PC-9 (cell line): Measurements from ENCODE around the gene ARPC3. TPM values are rescaled to one million over a fixed set of nuclear protein-coding genes. Genes with fewer than 3 reads are reported as not detected.
"Not testable (repeated sequence)": the region's sequence is repeated elsewhere in the genome, so short reads cannot be mapped to it uniquely, and the experiment has no call there.

Source experiments
- BruUV-seq: library from RNA; stranded (reverse); fragments of 400-500 nt; replicated peaks from 2 replicates; lab custom pipeline; 2021; lab: Mats Ljungman, UMichigan
- CTCF ChIA-PET: fragments of 300-600 bp; sonication (Branson Sonifier 250); formaldehyde crosslinking; loops from one replicate; lab custom pipeline; 2022; ENCODE audit warnings: antibody characterized with exemption; lab: Charles Lee
- POLR2A ChIA-PET: fragments of 300-600 bp; sonication (Branson Sonifier 250); formaldehyde crosslinking; loops from one replicate; lab custom pipeline; 2022; ENCODE audit warnings: antibody characterized with exemption; ENCODE audit not compliant: unreplicated experiment; lab: Charles Lee
- DNase-seq, 2 experiments: peaks; one replicate each; pipeline versions ENCODE4 v3.0.0 to v3.0.0-alpha.2; 2015 to 2022; ENCODE audit warnings: mixed read lengths in 1 of 2
- H2AFZ ChIP-seq: fragments of 200-600 bp; sonication (generic); 2 replicates; pipeline ENCODE4 v1.8.1; 2017; ENCODE audit warnings: antibody characterized with exemption
- H3F3A ChIP-seq: fragments of 200-600 bp; sonication (generic); 2 replicates; pipeline ENCODE4 v1.8.1; 2017; ENCODE audit warnings: antibody characterized with exemption, mild to moderate bottlenecking, low read depth; ENCODE audit not compliant: insufficient read depth
- H3K27ac ChIP-seq: fragments of 200-600 bp; sonication (generic); 2 replicates; pipeline ENCODE4 v1.6.1; 2016; ENCODE audit warnings: mixed run types
- H3K27me3 ChIP-seq: fragments of 200-600 bp; sonication (generic); 2 replicates; pipeline ENCODE4 v1.6.1; 2016; ENCODE audit warnings: low read depth, mixed run types; ENCODE audit not compliant: insufficient read depth
- H3K36me3 ChIP-seq: fragments of 200-600 bp; sonication (generic); 2 replicates; pipeline ENCODE4 v1.6.1; 2016; ENCODE audit warnings: low read depth, mixed run types
- H3K4me1 ChIP-seq: fragments of 200-600 bp; sonication (generic); replicated peaks from 2 replicates; pipeline ENCODE4 v1.6.1; 2016; ENCODE audit warnings: mixed run types; ENCODE audit not compliant: insufficient read depth
- H3K4me2 ChIP-seq: fragments of 200-600 bp; sonication (generic); 2 replicates; pipeline ENCODE4 v1.6.1; 2017; ENCODE audit warnings: mixed run types
- H3K4me3 ChIP-seq: fragments of 200-600 bp; sonication (generic); 2 replicates; pipeline ENCODE4 v1.6.1; 2016; ENCODE audit warnings: mixed run types
- H3K79me2 ChIP-seq: fragments of 200-600 bp; sonication (generic); 2 replicates; pipeline ENCODE4 v1.6.1; 2017; ENCODE audit warnings: low read depth, mixed run types
- H3K9me2 ChIP-seq: fragments of 200-600 bp; sonication (generic); 2 replicates; pipeline ENCODE4 v1.8.1; 2017; ENCODE audit warnings: mild to moderate bottlenecking; ENCODE audit not compliant: insufficient read depth
- H3K9me3 ChIP-seq: fragments of 200-600 bp; sonication (generic); 2 replicates; pipeline ENCODE4 v1.8.1; 2016; ENCODE audit warnings: low read depth; ENCODE audit not compliant: insufficient read depth
- H4K20me1 ChIP-seq: fragments of 200-600 bp; sonication (generic); 2 replicates; pipeline ENCODE4 v1.8.1; 2017; ENCODE audit not compliant: insufficient read depth
- EZH2 ChIP-seq: fragments of 200-600 bp; sonication (generic); IDR thresholded peaks from 2 replicates; pipeline ENCODE4 v1.8.0; 2017; ENCODE audit warnings: antibody characterized with exemption, low read depth
- intact Hi-C: fragments of 100-400 bp; cut with micrococcal nuclease; formaldehyde crosslinking; loops from one replicate; pipeline ENCODE4 v1.10.0; 2022; ENCODE audit not compliant: unreplicated experiment
- total RNA-seq: library from RNA; stranded (reverse); gene quantifications from 2 replicates; pipeline ENCODE4 v1.2.3, GENCODE V29; 2021
- TF ChIP-seq, protein P1 (sequence below): fragments of 200-600 bp; sonication (generic); conservative IDR thresholded peaks from 2 replicates; pipeline ENCODE4 v1.6.1; 2017; ENCODE audit warnings: mixed run types, antibody characterized with exemption, mild to moderate bottlenecking, moderate library complexity

ARPC3 gene
- total RNA-seq, 1 experiment from 2014 or later = 229 TPM

DNA sequence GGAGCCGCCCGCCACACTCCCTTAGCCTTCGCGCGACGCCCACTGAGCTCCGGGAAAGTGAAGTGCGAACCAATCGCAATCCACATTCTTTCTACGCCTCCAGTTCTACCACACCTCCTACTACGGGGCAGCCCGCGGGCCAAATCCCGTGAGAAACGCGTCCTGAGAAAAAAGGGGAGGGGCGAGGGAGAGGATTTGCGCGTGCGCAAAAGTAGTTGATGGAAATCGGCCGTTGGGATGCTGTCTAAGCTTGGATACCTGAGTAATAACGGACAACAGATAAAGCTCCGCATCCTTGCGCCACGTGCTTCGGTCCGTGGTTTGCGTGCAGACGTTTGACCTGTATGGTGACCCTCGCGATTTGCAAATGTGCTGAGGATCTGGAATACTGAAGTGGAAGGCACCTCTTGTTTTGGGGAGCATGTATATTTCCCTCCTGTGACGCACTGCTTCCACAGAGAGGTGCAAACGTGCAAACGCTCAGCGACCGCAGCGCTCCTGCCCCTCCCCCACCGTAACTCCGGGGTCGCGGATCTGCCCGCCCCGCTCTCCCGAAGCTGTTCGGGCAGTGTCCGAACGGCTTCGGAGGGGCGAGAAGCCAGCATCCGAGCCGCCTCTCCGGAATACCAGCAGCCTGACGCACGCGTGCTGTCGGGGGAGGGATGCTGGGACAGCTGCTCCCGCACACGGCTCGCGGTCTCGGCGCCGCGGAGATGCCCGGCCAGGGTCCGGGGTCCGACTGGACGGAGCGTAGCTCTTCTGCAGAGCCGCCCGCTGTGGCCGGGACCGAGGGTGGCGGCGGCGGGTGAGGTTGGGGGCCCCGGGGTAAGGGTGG is 18.3 kb upstream of the ARPC3 start, which contains the start of the genes FAM216A and GPN3:
TSS of gene FAM216A (plus strand) at position 632 of the 835 bp plus-strand sequence. CDS start at position 663, 31 bp downstream.
TSS of gene GPN3 (minus strand) at position 44 of the 835 bp plus-strand sequence. CDS start 54 bp downstream, outside the sequence.
- CTCF ChIA-PET = interaction anchor here (0.6 to 2.7 kb wide), 6 partner anchors 16 to 369 kb away, joined by 3 to 16 read pairs (median 6); partner anchors contain the start of gene ARPC3
- Histone ChIP-seq H3K9me3 (no peaks in the 10 kb centered on the region), H3K4me2 (peak within 1 kb of the TSS; percentile 98), H3K36me3 (no peaks in the 10 kb centered on the region), H3K27me3 (no peaks in the 10 kb centered on the region), H3K4me1 (peaks cover 18% of the 10 kb centered on the region), H2AFZ (peak within 1 kb of the TSS; percentile 95), H3K27ac (peak within 1 kb of the TSS; percentile 70), H3K9me2 (no peaks in the 10 kb centered on the region), H3F3A (peaks cover 6% of the 10 kb centered on the region; the same call in 1 of the 2 replicates), H3K4me3 (peak within 1 kb of the TSS; percentile 81), H3K79me2 (peaks cover 34% of the 10 kb centered on the region), H4K20me1 (no peaks in the 10 kb centered on the region)
- POLR2A ChIA-PET = interaction anchor here (0.5 to 1.2 kb wide), 10 partner anchors 18 to 1789 kb away, joined by 3 to 15 read pairs (median 8); partner anchors contain the start of gene ARPC3
- TF ChIP-seq, protein P1, sequence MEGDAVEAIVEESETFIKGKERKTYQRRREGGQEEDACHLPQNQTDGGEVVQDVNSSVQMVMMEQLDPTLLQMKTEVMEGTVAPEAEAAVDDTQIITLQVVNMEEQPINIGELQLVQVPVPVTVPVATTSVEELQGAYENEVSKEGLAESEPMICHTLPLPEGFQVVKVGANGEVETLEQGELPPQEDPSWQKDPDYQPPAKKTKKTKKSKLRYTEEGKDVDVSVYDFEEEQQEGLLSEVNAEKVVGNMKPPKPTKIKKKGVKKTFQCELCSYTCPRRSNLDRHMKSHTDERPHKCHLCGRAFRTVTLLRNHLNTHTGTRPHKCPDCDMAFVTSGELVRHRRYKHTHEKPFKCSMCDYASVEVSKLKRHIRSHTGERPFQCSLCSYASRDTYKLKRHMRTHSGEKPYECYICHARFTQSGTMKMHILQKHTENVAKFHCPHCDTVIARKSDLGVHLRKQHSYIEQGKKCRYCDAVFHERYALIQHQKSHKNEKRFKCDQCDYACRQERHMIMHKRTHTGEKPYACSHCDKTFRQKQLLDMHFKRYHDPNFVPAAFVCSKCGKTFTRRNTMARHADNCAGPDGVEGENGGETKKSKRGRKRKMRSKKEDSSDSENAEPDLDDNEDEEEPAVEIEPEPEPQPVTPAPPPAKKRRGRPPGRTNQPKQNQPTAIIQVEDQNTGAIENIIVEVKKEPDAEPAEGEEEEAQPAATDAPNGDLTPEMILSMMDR = no peak
- intact Hi-C loops = loop anchor here (1.0 to 2.0 kb wide), 4 partner anchors 18 to 132 kb away; partner anchors contain the start of genes ARPC3, RAD9B and VPS29
- no TSS peak for BruUV-seq
- peak; percentile 95 to 97 for DNase-seq

DNA sequence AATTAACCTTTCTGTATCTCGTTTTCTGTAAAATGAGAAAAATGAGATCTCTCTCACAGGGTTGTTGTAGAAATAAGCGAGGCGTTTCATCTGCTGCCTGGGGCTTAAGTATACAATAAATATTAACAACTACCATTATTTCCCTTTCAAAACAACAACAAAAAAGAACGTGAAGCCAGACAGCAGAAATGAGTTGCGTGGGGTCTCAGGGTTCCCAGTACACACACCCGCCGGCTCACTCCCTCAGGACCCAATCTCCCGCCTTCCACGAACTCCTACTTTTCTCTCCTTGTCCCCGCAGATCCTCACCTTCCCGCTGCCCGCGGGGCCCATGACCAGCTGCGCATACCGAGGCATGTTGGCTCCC is 17.7 kb upstream of the ARPC3 start:
- H3F3A ChIP-seq = peaks cover 6% of the 10 kb centered on the region; the same call in 1 of the 2 replicates
- intact Hi-C loops = loop anchor here (1.0 to 2.0 kb wide), 3 partner anchors 18 to 85 kb away; partner anchors contain the start of genes ARPC3, RAD9B and VPS29
- TF ChIP-seq EZH2 = no peak
- TF ChIP-seq, protein P1 = no peak
- H3K27me3 ChIP-seq = no peaks in the 10 kb centered on the region
- ChIA-PET CTCF (interaction anchor here (0.6 to 2.7 kb wide), 3 partner anchors 18 to 368 kb away, joined by 5 to 16 read pairs (median 10); partner anchors contain the start of gene ARPC3), POLR2A (interaction anchor here (0.6 to 1.2 kb wide), 5 partner anchors 18 to 1789 kb away, joined by 3 to 13 read pairs (median 7); partner anchors contain the start of gene ARPC3)
- H3K4me2 ChIP-seq = peak overlapping the region; percentile 98
- H3K4me3 ChIP-seq = peak overlapping the region; percentile 81
- H3K9me2 ChIP-seq = no peaks in the 10 kb centered on the region
- peak overlapping the region; percentile 95 for H2AFZ ChIP-seq
- peak overlapping the region; percentile 18; the same call in 1 of the 2 replicates for H3K27ac ChIP-seq
- BruUV-seq = no TSS peak
- H3K36me3 ChIP-seq = no peaks in the 10 kb centered on the region
- DNase-seq = no peak
- peaks cover 18% of the 10 kb centered on the region for H3K4me1 ChIP-seq
- no peaks in the 10 kb centered on the region for H3K9me3 ChIP-seq
- peaks cover 34% of the 10 kb centered on the region for H3K79me2 ChIP-seq
- no peaks in the 10 kb centered on the region for H4K20me1 ChIP-seq

DNA sequence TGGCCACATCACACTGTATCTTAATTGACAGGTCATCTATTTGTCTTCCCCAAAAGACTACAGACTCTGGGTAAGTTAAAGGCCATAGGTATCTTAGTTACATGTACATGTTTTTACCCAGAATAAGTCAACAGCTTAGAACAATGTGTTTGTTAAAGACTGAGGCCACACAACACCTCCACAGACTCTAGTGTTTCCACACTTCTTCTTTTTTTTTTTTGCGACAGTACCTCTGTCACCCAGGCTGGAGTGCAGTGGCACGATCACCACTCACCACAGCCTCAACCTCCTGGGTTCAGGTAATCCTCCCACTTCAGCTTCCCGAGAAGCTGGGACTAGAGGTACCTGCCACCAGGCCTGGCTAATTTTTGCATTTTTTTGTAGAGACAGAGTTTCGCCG is 16.7 kb upstream of the ARPC3 start:
- Histone ChIP-seq H3K4me3 (peak overlapping the region; percentile 81), H3K27ac (no peak overlapping the region), H3K36me3 (no peaks in the 10 kb centered on the region), H3K4me1 (peaks cover 18% of the 10 kb centered on the region), H3K4me2 (peak overlapping the region; percentile 98), H2AFZ (no peak overlapping the region), H3K27me3 (no peaks in the 10 kb centered on the region), H4K20me1 (no peaks in the 10 kb centered on the region), H3K9me2 (no peaks in the 10 kb centered on the region), H3K9me3 (no peaks in the 10 kb centered on the region), H3K79me2 (peaks cover 34% of the 10 kb centered on the region), H3F3A (peaks cover 6% of the 10 kb centered on the region; the same call in 1 of the 2 replicates)
- DNase-seq = no peak
- intact Hi-C loops = no loop called here
- ChIA-PET CTCF (no interaction called here), POLR2A (interaction anchor here (0.7 kb wide), 1 partner anchor 197 kb away, joined by 4 read pairs; no protein-coding TSS in a partner anchor)
- TF ChIP-seq, protein P1 = no peak
- TF ChIP-seq EZH2 = no peak
- BruUV-seq = no TSS peak

- H4K20me1 ChIP-seq, H3K27ac ChIP-seq, H3K9me2 ChIP-seq, H2AFZ ChIP-seq, POLR2A ChIA-PET, DNase-seq, H3K9me3 ChIP-seq, H3K4me3 ChIP-seq, intact Hi-C loops, H3K36me3 ChIP-seq, H3K27me3 ChIP-seq, H3K4me2 ChIP-seq, H3F3A ChIP-seq, BruUV-seq, CTCF ChIA-PET: not testable (repeated sequence)
- Histone ChIP-seq H3K4me1 (peaks cover 18% of the 10 kb centered on the region), H3K79me2 (peaks cover 34% of the 10 kb centered on the region)
These were observed 15.6 kb upstream of the ARPC3 start for GRCh38 chr12:110465765-110466164.
